Measurements from ENCODE around the gene PLEKHH3.
A peak's percentile ranks its signal among the peaks of the same experiment; 100 is the strongest.
"Not testable (repeated sequence)": the region's sequence is repeated elsewhere in the genome, so short reads cannot be mapped to it uniquely, and the experiment has no call there.

The PLEKHH3 gene

GRCh38 chr17:42670789-42671657 is 5.8 kb downstream of the PLEKHH3 start:
- no peak for DNase-seq

DNA sequence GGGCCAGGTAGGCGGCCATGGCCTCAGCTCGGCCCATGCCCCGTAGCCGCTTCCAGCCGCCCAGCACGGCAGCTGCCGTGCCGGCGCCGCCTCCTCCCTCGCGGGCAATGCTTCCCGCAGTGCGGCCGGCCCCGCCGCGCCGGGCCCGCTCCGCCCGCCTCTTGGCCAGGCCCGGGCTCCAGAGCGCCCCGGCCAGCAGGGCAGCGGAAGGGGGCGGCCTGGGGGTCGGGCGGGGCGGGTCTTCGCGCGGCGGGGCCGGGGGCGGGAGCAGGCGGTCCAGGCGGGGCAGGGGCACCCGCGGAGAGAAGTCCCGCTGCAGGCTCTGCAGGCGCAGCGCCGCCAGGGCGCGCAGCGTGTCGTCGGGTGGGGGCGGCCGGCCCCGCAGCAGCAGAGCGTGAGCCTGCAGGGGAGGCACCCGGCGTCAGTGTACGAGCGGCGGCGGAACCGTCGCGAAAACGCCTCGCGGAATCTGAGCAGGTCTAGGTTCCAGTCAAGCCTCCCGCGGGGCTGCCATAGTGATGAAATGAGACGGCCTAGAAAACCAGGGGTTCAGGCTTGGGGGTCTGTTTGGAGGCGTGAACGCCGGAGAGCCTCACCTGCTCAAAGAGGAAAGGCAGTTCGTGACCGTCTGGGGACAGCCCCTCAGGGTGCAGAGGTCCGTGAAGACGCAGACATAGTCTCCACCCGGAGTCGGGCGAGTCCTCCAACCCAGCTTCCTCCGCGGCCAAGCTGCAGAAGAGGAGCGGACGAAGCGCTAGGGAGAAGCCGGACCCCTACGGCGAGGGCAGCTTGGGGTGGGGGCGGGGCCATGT is 6.6 kb downstream of the PLEKHH3 start:
- no peak for DNase-seq

DNA sequence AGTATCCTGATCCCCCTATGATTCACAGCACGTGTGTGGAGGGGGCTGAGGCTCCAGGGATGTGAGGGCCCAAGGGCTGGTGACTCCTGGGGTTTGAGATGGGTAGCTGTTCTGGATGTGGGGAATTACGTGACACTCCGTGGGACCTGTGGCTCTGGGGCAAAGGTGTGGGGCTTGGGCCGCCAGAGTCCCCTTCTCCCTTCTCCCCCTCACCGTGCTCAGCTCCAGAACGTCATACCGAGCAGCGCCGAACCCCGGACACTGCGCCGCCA is 7.2 kb downstream of the PLEKHH3 start:
- no peak for DNase-seq

DNA sequence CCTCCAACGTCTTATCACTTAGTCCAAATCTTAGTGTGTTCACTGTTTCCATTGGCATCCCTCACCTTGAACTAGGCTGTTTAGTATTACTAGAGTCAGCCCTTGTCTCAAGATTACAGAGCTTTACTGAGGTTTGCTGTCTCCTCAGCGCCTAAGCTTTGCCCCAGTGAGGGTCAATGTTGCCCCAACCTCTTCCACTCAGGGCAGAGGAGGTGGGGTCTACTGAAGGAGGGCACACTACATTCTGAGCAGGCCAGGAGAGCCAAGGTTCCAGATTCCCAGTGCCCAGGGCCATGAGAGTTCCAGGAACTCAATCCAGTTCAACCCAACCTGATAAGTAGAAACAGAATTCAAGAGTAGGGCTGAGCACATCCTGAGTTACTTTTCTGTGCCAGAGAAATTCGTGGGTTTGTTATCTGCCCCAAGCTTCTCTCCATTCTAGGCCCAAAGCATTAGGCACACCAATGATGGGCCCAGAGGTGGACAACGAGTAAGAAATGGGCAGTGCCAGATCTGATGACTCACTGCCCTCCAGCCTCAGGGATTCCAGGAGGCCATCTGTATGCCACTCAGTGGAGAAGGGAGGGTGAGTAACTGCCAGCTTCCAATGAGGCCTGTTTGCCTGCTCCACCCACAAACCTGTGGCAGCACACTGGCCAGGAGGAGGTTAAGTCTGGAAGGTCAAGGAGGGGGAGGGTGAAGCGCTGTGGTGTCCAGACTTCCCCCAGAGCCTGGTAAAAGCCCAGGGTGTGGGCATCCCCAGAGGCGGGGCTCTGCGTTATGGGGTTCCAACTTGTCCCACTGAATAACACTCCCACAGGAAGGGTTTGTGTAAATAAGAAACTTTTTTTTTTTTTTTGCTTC is 9.5 kb downstream of the PLEKHH3 start:
- DNase-seq: peak; percentile 90

DNA sequence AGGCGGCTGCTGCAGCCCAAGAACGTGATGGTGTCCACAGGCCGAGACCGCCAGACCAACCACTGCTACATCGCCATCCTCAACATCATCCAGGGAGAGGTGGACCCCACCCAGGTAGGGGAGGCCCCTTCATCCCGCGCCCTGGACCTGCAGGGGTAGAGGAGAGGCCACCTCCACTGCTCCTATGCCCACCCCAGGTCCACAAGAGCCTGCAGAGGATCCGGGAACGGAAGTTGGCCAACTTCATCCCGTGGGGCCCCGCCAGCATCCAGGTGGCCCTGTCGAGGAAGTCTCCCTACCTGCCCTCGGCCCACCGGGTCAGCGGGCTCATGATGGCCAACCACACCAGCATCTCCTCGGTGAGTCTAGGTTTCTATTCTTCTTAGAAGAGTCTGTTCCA is 10.7 kb downstream of the PLEKHH3 start:
- DNase-seq: not testable (repeated sequence)

DNA sequence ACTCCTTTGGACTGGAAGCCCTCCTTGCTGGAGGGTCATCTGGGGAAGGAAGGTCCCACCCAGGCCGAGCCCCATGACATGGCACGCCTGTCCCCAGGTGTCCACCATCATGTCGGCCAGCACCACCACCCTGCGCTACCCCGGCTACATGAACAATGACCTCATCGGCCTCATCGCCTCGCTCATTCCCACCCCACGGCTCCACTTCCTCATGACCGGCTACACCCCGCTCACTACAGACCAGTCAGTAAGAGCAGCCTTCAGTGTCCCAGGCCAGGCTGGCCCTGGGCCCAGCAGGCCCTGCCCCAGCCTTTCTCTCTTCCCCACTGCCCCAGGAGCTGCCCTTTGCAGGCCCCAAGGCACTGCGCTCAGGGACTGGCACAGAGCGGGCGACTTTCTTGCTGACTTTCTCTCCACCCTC is 11.2 kb downstream of the PLEKHH3 start:
- no peak for DNase-seq

- no peak for DNase-seq
Measured at GRCh38 chr17:42660692-42661345, 16.0 kb downstream of the PLEKHH3 start.

DNA sequence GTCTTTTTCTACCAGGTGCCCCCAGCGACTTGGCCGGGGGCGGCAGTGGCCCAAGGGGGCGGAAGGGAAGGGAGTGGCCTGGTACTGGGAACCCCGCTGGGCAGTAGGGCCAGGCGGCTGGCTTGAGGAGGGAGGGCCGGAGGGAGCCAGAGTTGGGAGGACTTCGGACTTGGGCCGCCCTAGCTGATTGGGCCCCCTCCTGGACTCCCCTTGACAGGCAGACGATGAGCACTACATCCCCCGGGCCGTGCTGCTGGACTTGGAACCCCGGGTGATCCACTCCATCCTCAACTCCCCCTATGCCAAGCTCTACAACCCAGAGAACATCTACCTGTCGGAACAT is 16.9 kb downstream of the PLEKHH3 start:
- DNase-seq: not testable (repeated sequence)

- peak; percentile 91 for DNase-seq
Measured at GRCh38 chr17:42659079-42659931, 17.5 kb downstream of the PLEKHH3 start, which contains the start of gene TUBG2. TUBG2 (plus strand) TSS chr17:42659284; CDS start chr17:42659504, 220 bp downstream.

GRCh38 chr17:42657824-42658588 is 18.8 kb downstream of the PLEKHH3 start:
- DNase-seq: no peak

GRCh38 chr17:42655528-42655927 is 21.3 kb downstream of the PLEKHH3 start:
- no peak for DNase-seq

DNA sequence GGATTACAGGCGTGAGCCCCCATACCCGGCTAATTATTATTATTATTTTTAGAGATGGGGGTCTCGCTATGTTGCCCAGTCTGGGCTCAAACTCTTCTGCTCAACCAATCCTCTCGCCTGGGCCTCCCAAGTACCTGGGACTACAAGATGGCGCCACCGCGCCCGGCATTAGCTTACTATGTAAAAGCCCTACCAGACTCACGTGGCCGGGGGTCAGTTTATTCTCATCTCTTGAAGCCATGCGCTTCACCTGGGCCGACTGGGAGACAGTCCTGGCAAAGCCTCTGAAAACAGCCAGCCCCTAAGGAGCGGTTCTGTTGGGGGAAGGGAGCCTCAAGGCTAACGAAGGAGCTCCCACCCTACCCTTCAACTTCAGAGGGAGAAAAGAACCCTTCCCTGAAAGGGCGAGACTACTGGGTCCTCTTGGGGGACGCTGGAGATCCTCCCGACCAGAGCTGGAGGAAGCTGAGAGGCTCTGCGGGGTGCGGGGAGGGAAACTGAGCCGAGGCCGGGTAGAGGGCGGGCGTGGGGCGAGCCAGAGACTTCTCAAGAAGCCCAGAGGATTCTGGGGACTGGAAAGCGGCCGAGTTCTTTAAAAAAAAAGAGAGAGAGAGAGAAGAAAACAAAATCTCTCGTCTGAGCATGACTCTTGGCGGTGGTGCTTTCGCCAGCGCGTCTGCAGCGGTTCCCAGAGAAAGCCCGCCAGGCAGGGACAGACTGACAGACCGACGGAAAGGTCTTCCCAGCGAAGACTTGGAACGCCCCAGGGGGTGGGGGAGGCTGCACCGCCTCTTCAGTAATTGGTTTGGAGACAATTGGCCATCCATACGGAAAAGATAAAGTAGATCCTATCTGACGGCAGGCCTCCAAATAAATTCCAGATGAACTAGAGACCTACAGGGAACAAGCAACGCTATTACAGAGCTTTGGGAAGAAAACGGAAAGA is 23.3 kb downstream of the PLEKHH3 start:
- peak; percentile 46 for DNase-seq

DNA sequence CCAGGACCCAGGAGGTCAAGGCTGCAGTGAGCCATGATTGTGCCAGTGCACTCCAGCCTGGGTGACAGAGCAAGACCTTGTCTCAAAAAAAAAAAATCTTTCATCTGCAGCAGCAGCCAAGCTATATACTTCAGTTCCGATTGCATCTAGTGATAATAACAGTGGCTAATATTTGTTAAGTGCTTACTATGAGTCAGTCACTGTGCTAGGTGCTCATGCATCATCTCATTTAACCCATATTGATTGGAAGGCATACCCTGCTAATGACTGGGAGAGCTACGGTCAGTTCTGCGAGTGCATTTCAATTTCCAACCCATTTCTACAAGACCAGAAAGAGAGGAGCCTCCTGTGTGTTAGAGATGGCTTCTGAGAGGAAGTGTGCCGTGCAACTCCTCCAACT is 25.4 kb downstream of the PLEKHH3 start:
- DNase-seq: no peak

DNA sequence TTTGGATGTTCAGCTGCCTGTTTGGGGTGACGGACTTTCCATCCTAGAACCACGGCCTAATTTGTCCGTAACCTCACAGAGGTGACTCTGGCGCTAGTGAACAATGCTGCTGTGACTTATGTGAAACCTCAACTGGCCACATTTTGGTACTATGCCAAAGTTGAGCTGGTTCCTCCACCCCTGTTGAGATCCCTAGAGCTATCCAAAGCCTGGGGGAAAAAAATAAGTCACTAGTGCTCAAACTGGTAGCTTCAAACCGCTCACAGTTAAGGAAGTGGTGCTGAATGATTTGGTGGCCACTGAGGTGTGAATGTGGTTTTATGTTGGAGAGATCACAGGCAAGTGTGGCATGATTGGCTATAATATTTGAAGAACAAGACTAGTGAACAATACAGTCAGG is 29.0 kb downstream of the PLEKHH3 start:
- peak; percentile 49 for DNase-seq

DNA sequence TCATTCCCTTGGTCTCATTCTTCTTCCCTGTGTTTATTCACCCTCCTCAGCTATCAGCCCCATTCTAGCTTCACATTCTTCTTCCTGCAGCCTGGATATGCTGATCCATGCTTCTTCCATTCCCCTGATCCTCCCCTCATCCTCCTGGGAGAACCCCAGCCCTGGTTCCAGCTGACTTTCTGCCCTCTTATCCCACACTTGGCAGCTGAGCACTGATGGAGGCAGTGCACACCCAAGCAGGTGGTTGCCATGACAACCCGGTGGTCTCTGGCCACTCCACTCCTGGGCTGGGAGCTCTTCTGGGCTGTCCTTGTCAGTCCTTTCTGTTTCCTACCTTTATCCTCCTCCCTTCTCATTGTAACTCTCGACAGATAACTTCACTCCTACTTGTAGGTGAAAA is 34.5 kb downstream of the PLEKHH3 start:
- DNase-seq: no peak

DNA sequence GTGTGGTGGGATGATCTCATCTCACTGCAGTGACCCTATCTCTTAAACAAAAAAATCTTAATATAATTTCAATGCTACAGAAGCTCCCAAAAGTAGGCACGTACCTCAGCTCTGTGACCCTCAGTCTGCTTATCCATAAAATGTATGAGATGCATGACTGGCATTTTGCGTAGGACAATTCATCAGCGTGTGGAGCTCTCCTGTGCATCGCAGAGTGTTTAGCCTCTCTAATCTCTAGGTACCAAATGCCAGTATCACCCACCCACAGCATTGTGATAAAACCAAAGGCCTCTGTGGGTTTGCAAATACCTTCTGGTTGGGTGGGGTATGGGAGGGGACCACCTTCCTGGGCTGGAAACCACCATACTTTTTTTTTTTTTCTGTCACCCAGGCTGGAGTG is 36.7 kb downstream of the PLEKHH3 start:
- peak; percentile 99 for DNase-seq

GRCh38 chr17:42639525-42640113 is 37.2 kb downstream of the PLEKHH3 start:
- DNase-seq: peak; percentile 79

- peak; percentile 94 for DNase-seq
Measured at GRCh38 chr17:42632949-42633444, 43.8 kb downstream of the PLEKHH3 start.

DNA sequence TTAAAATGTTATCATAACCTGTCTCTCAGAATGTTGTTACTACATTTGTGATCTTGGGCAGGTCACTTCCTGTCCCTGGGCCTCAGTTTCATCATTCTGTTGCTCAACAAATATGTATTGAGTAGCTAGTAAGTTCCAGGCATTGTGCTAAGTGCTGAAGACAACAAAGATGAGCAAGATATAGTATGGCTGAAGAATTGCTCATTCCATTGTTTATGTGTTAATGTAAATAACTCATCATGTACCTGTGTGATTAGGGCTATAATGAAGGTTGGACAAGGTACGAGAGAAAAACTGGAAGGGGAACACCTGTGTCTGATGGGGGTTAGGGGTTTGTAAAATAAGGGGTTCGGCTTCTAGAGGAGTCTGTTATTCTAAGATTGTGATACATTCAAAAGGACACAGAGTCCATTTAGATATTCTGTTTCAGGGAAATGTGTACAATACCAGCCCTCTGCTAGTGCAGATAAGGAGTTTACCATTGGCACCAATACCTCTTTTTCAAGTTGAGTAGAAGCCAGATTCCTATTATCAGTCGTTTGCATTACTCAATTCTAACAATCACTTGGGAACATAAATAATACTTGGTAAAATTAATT is 47.3 kb downstream of the PLEKHH3 start:
- peak; percentile 99 for DNase-seq

All from hematopoietic multipotent progenitor cell treated with erythropoietin and hydrocortisone succinate and interleukin-3 and kit ligand, for 8 days (in vitro differentiated cells).